GM18511 (cell line): ENCODE results near the gene JPH3.
"Not testable (repeated sequence)": the region's sequence is repeated elsewhere in the genome, so short reads cannot be mapped to it uniquely, and the experiment has no call there.

Experiments
- ATAC-seq: cut with Tn5 transposase; IDR thresholded peaks from one replicate; pipeline ENCODE4 v1.9.1; 2021; ENCODE audit warnings: mild to moderate bottlenecking, moderate library complexity; ENCODE audit not compliant: unreplicated experiment

JPH3 gene

DNA sequence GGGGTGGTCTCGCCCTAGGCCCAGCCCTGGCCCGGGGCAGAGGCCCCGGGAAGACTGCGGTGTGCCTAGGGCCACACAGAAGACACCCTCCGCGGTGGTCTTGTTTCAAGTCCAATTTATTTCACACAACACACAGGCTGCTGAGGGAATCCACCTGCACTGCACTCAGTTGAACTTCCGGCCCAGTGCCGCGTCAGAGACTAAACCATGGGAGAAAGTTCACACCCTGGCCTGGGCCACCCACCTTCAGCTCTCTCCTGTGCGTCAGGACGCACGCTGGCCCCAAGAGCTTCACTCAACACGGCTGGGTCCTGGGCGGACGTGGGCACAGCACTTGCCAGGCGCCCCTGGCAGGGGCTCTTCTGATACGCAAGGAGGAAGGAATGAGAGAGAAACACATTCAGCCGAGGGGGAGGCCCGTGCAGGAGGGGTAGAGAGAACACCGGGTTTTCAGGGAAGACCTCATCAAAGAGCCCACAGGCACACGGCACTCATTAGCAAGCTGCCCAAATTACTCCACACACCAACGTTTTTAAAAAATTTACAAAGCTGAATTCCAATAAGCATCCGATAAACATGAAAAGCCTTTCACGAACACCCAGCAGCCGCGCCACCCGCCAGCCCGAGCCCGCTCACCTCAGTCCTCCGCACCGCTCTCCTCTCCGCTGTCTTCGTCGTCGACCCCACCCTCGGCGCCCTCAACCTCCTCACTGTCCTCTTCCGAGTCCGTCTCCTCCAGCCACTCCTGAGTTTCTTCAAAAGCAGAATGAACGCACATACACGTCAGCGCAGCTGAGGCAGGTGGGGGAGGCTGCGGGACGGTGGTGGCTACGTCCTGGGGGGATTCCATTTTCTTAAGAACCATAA is 105.6 kb downstream of the JPH3 start:
- no peak for ATAC-seq

DNA sequence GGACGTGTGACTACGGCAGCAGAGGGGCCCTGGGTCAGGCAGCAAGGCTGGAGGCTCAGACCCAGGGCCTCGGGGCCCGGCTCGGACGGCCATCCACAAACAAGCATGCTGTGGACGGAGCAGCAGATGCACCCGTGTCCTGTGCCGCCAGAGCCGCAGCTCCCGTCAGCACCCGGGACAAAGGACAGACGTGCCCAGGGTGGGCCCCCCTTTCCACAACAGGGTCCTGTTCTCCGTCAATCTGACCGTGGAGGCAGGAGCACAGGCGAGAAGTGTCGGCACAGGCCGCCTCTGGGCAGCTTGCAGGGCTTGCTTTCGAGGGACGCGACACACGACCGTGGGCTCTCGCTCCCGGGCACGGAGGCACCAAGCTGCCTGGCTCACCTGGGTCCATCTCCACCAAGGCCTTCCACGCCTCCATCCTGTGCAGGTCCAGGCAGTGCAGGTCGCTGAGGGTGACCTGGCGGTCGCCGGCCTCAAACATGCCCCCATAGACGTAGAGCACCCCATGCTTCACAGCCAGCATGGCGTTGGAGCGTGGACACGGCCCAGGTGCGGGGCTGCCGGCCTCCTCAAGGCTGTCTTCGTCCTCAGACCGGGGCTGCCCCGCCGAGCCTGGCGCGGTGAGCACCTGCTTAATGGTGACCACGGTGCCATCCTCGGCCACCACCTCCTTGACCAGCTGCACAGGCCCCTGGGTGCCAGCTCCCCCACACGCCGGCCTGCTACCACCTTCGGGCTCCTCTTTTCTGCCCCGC is 106.8 kb downstream of the JPH3 start:
- no peak for ATAC-seq

DNA sequence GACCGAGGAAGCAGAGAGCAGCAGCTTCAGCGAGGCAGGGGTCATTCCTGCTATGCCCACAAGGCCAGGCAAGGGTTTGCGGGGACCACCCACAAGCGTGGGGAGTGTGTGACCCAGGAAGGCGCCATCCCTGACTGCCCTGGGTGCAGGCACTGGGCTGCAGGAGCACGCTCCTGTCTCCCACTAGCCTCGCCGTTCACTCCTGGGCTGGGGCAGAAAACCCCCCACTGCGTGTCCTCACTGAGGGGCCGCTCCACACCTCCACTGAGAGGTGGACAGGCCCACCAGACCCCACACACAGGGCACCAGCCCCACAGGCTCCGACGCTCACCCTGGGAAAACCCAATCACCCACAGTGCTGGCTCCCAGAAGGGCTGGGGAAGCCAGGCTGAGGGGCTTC is 107.4 kb downstream of the JPH3 start:
- no peak for ATAC-seq

DNA sequence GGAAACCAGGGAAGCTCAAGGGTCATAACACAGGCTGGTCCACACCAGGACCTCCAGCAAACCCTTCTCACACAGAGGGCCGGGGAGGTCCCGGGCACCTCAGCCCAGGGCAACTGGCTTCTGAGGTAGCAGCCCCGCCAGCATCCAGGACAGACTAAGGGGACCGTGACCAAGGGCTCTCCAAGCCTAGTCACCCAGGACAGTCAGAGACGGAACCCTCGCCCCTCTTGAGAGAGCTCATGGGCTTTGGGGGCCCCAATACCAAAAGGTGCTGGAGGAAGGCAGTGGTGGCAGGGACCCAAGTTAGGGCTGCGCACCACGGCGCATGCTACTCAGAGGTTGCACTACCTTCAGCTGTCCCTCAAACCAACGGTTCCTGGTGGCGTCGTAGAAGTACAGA is 108.6 kb downstream of the JPH3 start:
- no peak for ATAC-seq

- ATAC-seq, result no peak
Observed at GRCh38 chr16:87712184-87712762, 110.0 kb downstream of the JPH3 start.

DNA sequence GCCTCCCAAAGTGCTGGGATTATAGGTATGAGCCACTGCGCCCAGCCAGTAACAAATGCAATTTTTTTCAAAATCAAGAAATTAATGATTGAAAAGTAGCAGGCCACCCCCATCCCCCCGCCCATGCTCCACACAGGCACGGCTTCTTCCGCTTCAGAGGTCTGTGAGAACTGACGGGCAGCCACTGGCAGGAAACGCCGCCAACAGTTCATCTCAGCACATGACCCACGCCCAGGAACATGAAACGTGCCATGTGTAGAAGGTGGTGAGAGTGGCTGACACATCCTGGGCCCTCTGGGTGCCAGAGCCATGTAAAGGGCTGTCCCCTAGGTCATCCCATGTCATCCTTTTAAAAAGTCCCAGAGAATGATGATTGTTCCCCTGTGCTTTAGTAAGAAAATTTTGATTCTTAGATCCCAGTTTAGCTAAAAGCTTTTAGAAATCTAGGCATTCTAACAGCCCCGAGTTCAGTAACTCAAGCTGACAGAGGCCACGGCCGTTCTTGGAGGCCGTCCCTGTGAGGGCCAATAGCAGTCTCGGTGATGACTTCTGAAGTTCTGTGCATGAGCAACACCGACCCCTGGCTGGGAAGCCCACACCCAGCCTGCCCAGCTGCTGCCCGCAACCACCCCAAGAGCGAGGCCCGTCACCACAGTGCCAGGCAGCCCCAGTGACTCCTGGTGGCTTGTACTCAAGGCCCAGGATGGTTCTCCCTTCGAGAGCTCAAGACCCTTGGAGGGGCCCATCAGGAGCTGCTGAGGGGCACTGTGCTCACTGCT is 111.3 kb downstream of the JPH3 start:
- ATAC-seq, result no peak

- no peak for ATAC-seq
Observed at GRCh38 chr16:87715231-87715630, 112.9 kb downstream of the JPH3 start.

DNA sequence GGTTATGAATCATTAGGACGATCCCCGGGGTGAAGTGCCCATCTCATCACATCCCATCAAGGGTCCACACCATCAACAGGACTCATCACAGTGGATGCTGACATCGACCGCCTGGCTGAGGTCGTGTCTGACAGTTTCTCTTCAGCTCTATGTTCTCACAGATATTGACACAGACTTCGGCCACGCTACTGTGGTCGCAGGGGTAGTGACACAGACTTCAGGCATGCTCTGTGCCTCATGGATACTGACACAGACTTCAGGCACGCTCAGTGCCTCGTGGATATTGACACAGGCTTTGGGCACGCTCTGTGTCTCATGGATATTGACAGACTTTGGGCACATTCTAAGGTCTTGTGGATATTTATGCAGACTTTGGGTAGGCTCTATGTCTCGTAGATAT is 113.3 kb downstream of the JPH3 start:
- no peak for ATAC-seq

GRCh38 chr16:87718831-87719230 is 116.5 kb downstream of the JPH3 start:
- not testable (repeated sequence) for ATAC-seq

- ATAC-seq, result no peak
Observed at GRCh38 chr16:87720446-87720845, 118.1 kb downstream of the JPH3 start.

GRCh38 chr16:87721622-87722585 is 119.6 kb downstream of the JPH3 start:
- no peak for ATAC-seq

DNA sequence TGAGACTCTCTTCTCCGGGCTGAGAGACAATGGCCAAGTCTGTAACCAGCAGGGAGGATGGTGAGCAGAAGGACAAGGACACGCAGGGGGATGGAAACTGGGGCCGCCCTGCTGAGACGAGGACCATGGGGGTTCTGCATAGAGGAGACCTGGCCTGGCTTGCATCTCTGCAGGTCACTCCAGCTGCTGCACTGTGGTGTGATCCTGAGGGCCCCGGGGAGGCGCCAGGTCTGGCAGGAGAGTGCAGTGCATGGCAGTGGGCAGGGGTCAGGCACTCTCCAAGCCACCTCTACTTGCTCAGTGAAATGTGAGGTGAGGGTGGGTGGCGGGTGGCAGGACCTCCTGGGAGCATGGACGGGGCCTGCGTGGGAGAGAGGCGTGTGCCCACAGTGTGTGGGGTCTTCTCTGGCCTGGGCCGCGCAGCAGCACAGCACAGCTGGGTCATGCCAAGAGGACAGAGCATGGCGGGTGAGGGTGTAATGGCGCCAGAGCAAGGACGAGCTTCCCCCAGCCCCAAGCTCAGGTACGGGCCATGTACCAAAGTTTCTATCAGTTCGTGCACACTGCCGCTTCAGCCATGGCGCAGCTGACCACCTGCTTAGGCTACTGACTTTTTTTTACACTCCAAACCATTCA is 120.4 kb downstream of the JPH3 start:
- no peak for ATAC-seq

GRCh38 chr16:87723226-87723623 is 120.9 kb downstream of the JPH3 start:
- ATAC-seq, result no peak

GRCh38 chr16:87724490-87725291 is 122.4 kb downstream of the JPH3 start:
- no peak for ATAC-seq

- ATAC-seq, result no peak
Observed at GRCh38 chr16:87725596-87726235, 123.4 kb downstream of the JPH3 start.

DNA sequence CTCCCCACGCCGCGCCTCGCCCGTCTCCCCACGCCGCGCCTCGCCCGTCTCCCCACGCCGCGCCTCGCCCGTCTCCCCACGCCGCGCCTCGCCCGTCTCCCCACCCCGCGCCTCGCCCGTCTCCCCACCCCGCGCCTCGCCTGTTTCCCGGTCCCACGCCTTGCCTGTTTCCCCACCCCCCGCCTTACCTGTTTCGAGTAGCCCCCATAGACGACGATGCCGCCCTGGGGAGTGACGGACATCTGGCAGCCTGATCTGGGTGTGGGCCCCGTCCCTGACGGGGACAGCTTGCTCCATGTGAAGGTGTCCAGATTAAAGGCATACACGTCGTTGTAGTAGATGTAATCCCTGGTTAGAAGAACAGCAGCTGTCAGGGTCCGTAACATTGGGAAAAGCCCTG is 124.3 kb downstream of the JPH3 start:
- not testable (repeated sequence) for ATAC-seq

- no peak for ATAC-seq
Observed at GRCh38 chr16:87727346-87727745, 125.0 kb downstream of the JPH3 start.

DNA sequence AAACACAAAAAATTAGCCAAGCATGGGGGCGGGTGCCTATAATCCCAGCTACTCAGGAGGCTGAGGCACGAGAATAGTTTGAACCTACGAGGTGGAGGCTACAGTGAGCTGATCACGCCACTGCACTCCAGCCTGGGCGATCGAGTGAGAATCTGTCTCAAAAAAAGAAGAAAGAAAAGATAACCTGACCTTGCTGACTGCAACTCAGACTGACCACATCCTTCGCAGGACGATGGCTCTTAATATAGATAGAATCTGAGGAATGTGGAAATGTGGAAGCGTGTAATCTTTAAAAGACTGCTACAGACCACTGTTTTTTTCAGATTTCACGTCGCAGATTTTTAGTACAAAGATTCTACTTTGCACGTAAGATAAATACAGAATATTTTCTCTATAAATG is 125.7 kb downstream of the JPH3 start:
- ATAC-seq, result no peak
